Ovary (tissue), 3 donors: ENCODE data around the gene CAV1.

Source experiments
- EP300 ChIP-seq: sonication (generic); formaldehyde crosslinking; IDR thresholded peaks from one replicate; pipeline ENCODE4 v1.6.1; 2017; ENCODE audit warnings: antibody characterized with exemption
- POLR2A ChIP-seq: fragments of 450-650 bp; IDR thresholded peaks from one replicate; pipeline ENCODE4 v1.6.1; 2017; ENCODE audit warnings: antibody characterized with exemption, mild to moderate bottlenecking, moderate library complexity
- TF ChIP-seq, protein P1 (sequence below), 3 donors: fragments of 450-650 bp in 2 of 3; fragments of 200-600 bp in 1 of 3; IDR thresholded peaks; one replicate each; pipeline versions ENCODE4 v1.5.1 to v1.8.0; 2016 to 2022; ENCODE audit warnings: antibody characterized with exemption in 3 of 3, mild to moderate bottlenecking in 1 of 3
- donor health status: DM: no; HTN: no; CAD: no.

DNA sequence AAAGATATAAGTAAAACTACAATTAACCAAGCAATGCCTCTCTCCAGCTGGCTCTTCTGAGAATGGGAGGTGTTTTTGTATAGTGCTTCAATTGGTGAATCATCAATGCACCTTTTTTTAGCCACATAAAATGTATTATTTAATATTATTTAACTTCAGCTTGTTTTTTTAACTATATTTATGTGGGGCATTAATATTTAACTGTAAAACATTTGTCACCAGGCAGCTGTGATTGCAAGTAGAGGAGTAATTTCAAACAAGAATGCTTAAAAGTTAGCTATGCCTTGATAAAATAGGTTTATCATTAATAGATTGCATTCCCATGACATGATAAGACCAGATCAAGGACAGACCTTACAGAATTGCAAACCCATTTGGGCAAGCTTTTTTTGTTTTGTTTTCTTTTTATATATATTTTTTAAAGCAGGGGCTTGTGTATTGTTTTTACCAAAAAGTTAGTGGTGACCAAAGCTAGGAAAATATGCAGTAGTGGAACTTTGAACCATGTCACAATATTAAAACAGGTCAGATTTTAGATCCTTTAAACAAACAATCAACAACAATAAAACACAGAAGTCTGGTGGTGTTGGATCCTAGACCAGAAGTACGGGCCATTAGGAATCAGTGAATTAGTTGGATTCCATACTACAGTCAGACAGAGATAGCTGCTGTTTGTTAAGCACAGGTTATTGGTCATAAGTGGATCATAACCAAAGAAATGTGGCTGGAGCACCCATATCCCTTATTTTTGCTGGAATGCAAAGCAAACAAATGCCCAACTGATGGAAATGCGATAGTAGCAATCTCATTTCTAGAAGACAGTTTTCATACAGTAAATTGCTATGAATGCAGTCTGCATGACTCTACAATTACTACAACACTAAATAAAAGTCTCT, 22.4 kb upstream of the CAV1 start:
- TF ChIP-seq, protein P1, sequence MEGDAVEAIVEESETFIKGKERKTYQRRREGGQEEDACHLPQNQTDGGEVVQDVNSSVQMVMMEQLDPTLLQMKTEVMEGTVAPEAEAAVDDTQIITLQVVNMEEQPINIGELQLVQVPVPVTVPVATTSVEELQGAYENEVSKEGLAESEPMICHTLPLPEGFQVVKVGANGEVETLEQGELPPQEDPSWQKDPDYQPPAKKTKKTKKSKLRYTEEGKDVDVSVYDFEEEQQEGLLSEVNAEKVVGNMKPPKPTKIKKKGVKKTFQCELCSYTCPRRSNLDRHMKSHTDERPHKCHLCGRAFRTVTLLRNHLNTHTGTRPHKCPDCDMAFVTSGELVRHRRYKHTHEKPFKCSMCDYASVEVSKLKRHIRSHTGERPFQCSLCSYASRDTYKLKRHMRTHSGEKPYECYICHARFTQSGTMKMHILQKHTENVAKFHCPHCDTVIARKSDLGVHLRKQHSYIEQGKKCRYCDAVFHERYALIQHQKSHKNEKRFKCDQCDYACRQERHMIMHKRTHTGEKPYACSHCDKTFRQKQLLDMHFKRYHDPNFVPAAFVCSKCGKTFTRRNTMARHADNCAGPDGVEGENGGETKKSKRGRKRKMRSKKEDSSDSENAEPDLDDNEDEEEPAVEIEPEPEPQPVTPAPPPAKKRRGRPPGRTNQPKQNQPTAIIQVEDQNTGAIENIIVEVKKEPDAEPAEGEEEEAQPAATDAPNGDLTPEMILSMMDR (IDR thresholded peaks at IDR 0.05), result no peak
- no peak for TF ChIP-seq POLR2A
- no peak for TF ChIP-seq EP300
